Fibroblast of skin of left biceps (primary cell): ENCODE data around the gene DGAT2L6.
"Not testable (repeated sequence)": the region's sequence is repeated elsewhere in the genome, so short reads cannot be mapped to it uniquely, and the experiment has no call there.

Experiments used
- DNase-seq, 2 experiments: peaks; one replicate each; pipeline ENCODE4 v3.0.0-alpha.2; 2013; ENCODE audit warnings: low read depth in 2 of 2

Gene DGAT2L6

GRCh38 chrX:70196961-70197720 is 19.9 kb downstream of the DGAT2L6 start:
- no peak for DNase-seq

GRCh38 chrX:70201732-70202131 is 24.4 kb downstream of the DGAT2L6 start:
- no peak for DNase-seq

DNA sequence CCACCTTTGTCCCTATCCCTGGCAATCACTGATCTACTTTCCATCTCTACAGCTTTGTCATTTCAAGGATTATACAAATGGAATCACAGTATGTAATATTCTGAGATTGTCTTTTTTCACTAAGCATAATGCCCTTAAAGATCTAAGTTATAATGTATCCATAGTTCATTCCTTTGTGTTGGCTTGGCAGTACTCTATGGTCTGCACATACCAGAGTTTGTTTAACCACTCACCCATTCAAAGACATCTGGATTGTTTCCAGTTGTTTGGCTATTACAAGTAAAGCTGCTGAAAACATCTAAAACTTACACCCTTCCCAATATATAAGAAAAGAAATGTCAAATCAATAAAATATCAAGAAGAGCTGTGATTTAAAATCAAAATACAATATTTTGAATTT is 31.2 kb downstream of the DGAT2L6 start:
- no peak for DNase-seq

DNA sequence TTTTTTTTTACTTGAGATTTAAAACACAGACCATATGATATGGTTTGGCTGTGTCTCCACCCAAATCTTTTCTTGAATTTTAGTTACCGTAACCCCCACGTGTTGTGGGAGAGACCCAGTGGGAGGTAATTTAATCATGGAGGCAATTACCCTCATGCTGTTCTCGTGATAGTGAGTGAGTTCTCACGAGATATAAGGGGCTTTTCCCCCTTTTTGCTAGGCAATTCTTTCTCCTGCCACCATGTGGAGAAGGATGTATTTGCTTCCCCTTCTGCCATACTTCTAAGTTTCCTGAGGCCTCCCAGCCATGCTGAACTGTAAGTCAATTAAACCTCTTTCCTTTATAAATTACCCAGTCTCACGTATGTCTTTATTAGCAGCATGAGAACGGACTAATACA is 32.3 kb downstream of the DGAT2L6 start:
- not testable (repeated sequence) for DNase-seq

GRCh38 chrX:70219938-70220764 is 42.9 kb downstream of the DGAT2L6 start:
- no peak for DNase-seq

GRCh38 chrX:70226048-70226447 is 48.8 kb downstream of the DGAT2L6 start:
- no peak for DNase-seq

GRCh38 chrX:70226687-70227086 is 49.4 kb downstream of the DGAT2L6 start:
- no peak for DNase-seq

DNA sequence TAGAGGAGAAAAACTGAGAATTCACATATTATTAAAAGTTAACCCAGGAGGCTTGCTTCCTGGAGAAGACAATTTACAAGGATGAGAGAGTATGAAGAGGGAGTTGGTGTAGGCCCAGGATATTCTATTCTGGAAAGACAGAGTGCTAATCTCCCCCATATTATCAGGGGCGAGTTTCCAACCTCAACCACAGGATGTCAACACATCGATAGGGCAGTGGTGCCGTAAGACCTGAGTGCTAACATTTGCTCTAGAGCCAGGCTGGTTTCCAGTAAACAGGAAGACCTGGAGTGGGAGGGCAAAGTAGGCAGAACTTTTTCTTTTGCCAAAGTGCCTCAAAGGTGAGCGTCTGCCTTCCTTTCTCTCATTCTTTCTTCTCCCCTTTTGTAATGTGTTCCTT is 54.4 kb downstream of the DGAT2L6 start:
- DNase-seq: no peak

DNA sequence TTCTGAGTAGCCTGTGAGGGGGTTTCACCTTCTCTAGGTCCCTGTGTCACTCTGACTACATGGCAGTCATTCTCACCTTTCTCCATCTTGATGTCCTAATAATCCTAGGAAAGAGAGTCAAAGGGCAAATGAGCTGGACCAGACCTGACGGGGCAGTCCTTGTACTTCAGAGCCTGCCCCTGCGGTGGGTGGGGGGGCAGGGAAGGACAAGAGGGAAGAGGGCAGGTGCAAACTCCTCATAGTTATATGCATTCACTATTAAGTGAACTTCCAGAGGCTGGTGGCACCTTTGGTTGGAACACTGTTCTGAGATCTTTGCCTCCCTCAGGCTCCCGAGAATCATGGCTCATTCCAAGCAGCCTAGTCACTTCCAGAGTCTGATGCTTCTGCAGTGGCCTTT is 57.1 kb downstream of the DGAT2L6 start, which contains the start of gene AWAT1:
Gene AWAT1 (plus strand): TSS at position 301 of the 400 bp plus-strand sequence. CDS start 41 bp downstream, at position 342.
- no peak for DNase-seq

GRCh38 chrX:70240751-70241150 is 63.5 kb downstream of the DGAT2L6 start:
- DNase-seq: no peak

GRCh38 chrX:70241501-70241900 is 64.2 kb downstream of the DGAT2L6 start:
- no peak for DNase-seq

DNA sequence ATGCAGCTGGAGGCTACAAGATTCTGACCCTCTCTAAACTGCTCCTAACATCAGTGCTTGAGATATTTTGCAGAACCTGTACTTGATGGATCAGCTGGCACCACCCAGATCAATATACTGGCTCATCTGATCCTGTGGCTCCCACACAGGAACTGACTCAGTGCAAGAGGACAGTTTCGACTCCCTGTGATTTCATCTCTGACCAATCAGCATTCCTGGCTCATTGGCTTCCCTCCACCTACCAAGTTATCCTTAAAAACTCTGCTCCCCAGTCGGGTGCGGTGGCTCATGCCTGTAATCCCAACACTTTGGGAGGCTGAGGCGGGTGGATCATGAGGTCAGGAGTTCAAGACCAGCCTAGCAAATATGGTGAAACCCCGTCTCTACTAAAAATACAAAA is 66.3 kb downstream of the DGAT2L6 start:
- DNase-seq: not testable (repeated sequence)

DNA sequence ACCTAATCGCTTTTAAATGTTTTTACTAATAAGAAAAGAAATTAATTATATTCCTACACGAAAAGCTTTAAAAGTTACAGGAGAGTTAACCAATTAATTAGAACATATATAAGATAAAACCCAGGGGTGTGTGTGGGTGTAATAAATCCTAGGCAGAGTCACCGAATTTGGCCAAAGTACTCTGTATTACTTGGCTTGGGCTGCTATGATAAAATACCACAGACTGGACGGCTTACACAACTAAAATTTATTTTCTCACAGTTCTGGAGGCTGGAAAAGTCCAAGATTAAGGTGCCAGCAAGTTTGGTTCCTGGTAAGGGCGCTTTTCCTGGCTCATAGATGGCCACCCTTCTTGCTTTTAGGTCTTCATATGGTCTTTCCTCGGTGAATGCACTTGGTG is 67.6 kb downstream of the DGAT2L6 start:
- DNase-seq: no peak

GRCh38 chrX:70247252-70247651 is 70.0 kb downstream of the DGAT2L6 start:
- no peak for DNase-seq

DNA sequence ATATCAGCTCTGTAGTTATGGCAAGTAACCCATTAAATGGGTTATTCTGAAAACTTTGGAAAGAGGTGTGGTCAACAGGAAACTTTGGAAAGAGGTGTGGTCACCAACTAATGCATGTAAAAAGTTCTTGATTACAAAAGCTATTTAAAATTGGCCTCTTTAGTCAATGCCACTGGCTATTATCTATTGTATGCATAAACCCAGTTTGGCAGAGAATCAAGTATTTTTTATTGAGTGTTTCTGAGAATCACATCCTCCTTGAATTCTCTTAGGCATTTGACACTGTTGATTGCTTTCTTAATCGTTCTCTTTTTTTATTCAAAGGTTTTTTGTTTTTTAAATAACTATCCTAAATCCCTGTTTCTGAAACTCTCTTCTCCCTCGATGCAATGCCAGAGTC is 75.2 kb downstream of the DGAT2L6 start:
- no peak for DNase-seq

DNA sequence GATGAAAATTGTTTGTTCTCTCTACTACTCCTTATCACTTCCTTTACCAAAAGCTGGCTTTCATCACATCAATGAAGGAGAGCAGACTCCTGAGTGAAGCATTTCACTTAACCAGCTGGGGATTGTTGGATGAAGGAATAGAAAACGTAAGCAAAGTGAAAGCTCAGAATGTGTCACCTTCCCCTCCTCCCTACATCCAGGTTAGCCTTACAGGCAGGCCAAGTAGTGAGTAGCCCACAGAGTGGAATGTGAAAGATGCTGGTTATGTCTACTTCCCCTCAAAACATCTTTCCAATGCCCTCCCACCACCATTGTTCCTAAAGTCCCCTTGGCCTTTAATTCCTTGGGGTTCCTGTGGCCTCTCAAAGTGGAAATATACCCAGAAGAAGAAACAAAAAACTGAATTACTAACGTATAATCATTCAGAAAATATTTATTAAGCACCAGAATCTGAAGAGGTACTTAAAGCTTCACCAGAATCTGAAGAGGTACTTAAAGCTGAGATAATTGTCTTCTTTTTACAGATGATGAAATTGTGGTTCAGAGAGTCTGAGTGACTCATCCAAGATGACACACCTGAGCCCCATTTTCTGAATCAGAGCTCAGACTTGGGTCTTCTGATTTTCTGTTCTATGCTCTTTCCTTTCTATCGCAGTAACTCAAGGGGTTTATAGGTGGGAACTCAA is 76.2 kb downstream of the DGAT2L6 start:
- DNase-seq: no peak

DNA sequence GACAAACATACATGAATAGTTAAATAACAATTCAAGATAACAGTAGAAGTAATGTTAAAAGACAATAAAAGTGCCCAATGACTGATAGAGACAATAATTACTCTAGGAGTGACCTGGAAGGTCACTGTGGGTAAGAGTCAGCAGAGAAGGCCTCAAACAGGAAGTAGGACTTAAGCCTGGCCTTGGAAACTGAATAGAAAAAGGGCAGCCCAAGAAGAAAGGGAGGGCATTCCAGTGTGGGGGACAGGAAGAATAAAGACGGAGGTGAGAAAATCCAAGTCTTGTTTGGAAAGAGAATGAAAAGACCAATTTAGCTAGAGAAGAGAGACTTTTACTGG is 76.7 kb downstream of the DGAT2L6 start:
- DNase-seq: no peak

- no peak for DNase-seq
These were observed 77.6 kb downstream of the DGAT2L6 start for GRCh38 chrX:70254909-70255308.
